ENCODE results near the gene USP36. TPM values are rescaled to one million over a fixed set of nuclear protein-coding genes. Genes with fewer than 3 reads are reported as not detected.
"Not testable (repeated sequence)": the region's sequence is repeated elsewhere in the genome, so short reads cannot be mapped to it uniquely, and the experiment has no call there.

The USP36 gene
- total RNA-seq, 1 experiment from 2014 or later: 36.8 TPM

GRCh38 chr17:78872486-78872885 lies 31.9 kb upstream of the USP36 start:
- no peak for DNase-seq (ENCODE audit: low spot score)

GRCh38 chr17:78870621-78871020 lies 30.0 kb upstream of the USP36 start:
- no peak for DNase-seq (ENCODE audit: low spot score)

DNA sequence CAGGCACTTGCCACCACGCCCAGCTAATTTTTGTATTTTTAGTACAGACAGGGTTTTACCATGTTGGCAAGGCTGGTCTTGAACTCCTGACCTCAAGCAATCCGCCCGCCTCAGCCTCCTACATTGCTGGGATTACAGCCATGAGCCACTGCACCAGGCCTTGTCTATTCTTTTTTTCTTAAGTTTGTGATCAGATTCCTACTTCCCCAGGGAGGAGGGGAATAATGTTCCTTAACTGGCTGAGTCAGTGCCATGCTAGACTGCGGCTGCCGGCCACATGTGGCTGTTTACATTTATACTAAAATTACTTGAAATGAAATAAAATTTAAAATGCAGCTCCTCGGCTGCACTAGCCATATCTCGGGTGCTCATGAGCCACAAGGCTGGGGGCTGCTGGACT lies 27.8 kb upstream of the USP36 start:
- no peak for DNase-seq (ENCODE audit: low spot score)

- not testable (repeated sequence) for DNase-seq (ENCODE audit: low spot score)
Observed at GRCh38 chr17:78867046-78867445, 26.4 kb upstream of the USP36 start.

- peak; percentile 93 for DNase-seq (ENCODE audit: low spot score)
Observed at GRCh38 chr17:78865682-78866390, 25.2 kb upstream of the USP36 start.

- no peak for DNase-seq (ENCODE audit: low spot score)
Observed at GRCh38 chr17:78864117-78864516, 23.5 kb upstream of the USP36 start.

DNA sequence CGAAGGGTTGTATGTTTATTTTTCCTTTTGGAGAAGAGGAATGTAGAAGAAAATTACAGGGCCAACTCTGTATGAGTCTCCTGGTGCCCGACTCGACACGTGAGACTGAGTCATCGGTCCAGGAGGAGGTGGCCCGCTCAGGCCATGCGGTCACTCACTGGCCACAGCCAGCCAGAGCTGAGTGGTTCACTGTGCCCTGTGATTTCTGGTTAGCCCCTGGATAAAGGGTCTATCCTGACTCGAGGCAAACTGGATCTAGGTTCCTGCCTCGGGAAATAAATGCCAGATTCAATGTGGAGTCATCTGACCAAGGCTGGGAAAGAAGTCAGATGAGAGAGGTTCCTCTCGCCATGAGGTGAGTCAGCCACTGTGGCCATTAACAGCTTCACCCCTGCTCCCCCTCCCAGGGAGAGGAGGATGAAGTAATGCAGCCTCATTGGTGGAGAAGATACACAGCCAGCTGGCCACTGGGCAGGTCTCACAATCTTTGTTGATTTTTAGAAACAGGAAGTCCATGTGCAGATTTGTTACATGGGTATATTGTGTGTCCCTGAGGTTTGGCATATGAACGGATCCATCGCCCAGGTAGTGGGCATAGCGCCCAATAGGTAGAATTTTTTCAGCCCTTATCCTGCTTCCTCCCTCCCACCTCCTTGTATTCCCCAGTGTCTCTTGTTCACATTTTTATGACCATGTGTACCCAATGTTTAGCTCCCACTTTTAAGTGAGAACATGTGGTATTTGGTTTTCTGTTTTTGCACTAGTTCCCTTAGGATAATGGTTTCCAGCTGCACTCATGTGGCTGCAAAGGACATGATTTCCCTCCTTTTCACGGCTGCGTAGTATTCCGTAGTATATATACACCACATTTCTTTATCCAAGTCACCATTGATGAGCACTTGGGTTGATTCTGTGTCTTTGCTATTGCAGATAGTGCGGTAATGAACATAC lies 21.7 kb upstream of the USP36 start:
- peak; percentile 87 for DNase-seq (ENCODE audit: low spot score)

GRCh38 chr17:78861229-78861628 lies 20.6 kb upstream of the USP36 start:
- no peak for DNase-seq (ENCODE audit: low spot score)

DNA sequence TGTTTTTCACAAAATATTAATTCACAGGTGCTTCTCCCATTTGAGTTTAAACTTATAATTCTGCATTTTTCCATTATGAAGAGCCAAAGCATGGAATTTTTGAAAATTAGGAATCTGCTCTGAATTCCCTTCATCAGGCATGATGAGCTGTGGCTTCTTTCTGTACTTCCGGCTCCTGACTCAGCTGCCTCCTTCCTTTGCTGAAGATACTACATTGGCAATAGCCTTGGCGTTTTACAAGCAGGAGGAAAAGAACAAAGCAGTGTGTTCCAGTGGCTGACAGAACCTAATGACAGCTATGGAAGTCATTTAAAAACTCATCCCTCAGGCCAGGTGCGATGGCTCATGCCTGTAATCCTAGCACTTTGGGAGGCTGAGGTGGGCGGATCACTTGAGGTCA lies 18.4 kb upstream of the USP36 start:
- no peak for DNase-seq (ENCODE audit: low spot score)

DNA sequence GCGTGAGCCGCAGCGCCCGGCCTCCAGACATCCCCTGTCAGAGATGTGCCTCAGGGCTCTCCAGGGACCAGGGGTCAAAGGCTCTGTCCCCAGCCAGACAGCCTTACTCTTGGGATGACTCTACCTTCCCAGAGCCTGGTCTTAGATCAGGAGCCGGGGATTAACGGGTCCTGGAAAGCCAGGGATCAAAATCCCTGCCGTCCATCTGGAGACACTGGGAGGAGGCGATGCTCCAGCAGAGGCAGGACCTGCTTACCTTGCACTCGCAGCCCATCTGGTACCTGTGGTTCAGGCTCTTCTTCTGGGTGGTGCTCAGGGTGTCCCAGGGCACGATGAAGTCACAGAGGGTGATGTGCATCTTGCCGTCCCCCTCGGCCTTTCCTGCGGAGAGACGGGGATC lies 16.7 kb upstream of the USP36 start:
- no peak for DNase-seq (ENCODE audit: low spot score)

DNA sequence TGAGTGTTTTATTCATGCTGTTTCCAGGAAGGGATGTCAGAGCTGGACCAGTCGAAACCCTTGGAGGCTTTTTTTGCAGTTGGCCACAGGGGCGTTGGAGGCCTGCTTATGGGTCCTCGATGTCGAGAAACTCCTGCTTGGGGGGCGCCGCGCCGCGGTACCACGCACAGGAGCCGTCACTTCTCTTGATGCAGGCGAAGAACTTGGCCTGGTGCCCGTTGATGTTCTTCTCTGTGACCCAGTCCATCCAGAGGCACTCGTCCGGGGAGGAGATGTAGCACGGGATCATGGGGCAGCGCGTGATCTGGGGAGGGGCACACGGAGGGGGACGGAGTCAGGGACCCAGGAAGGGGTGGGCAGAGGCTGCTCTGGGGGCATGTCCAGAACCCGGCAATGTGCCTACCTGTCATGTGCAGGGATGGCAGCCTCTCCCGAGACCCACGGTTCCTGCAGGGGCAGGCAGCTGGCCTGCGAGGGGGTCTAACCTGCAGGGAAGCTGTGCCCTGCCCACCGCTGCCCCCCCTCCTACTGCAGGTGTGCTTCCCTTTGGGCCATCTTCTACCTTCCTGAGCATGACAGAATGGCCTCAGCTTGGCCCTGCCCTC lies 15.0 kb upstream of the USP36 start:
- no peak for DNase-seq (ENCODE audit: low spot score)

DNA sequence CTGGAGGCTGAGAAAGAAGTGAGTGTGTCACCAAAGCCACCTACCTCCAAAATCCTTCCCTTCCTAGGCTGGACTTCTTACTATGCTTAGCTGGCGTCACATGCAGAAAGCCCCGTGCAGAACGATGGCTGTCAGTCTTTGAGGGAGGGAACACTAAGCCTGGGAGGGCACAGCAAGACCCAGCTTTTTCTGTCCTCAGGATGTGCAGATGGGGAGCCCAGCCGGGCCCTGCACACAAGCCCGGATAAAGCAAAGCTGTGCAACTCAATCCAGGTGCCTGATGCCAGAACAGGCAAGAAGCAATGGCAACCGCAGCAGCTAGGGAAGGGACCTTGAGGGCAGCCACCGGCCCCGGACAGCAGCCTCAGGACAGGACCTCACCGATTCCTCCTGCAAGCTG lies 13.9 kb upstream of the USP36 start:
- no peak for DNase-seq (ENCODE audit: low spot score)

DNA sequence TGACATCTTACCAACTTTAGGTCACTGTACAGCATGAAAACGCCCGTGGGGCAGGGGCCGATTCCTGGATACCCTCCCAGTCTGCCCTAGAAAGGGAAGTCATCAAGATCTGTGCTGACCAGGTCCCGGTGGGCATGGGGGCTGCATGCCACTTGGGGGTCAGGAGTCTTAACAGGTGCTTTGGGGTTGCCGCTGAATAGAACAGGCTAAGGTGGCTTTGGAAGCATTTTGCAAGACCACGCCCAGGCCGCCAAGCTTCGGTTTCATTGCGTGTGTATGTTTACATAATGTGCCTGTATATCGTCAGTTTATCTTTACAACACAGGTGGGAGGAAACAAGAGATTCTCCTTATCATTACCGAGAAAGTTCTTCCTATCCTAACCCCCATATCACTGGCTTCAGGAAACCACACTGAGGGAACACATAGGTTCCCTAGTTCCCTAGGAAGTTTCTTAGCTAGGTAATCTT lies 13.3 kb upstream of the USP36 start:
- no peak for DNase-seq (ENCODE audit: low spot score)

DNA sequence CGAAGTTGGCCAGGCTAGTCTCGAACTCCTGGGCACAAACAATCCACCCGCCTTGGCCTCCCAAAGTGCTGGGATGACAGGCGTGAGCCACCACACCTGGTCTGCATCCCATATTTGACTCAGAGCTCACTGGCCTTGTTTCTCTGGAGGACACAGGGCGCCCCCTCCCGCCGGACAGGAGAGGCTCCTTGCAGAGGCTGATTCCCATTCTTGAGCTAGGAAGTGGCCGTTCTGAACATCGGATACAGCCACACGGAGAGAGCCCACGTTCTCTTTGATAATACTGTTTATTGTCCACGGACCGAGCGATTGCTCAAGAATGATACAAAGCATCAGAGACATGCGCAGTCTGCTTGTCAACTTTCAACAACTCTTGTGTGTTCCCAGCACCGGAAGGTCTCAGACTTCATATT lies 12.1 kb upstream of the USP36 start:
- no peak for DNase-seq (ENCODE audit: low spot score)

- DNase-seq (ENCODE audit: low spot score): no peak
Observed at GRCh38 chr17:78849026-78849425, 8.4 kb upstream of the USP36 start.

- DNase-seq (ENCODE audit: low spot score): no peak
Observed at GRCh38 chr17:78847052-78847451, 6.4 kb upstream of the USP36 start.

GRCh38 chr17:78844301-78845005 lies 3.8 kb upstream of the USP36 start:
- DNase-seq (ENCODE audit: low spot score): no peak

DNA sequence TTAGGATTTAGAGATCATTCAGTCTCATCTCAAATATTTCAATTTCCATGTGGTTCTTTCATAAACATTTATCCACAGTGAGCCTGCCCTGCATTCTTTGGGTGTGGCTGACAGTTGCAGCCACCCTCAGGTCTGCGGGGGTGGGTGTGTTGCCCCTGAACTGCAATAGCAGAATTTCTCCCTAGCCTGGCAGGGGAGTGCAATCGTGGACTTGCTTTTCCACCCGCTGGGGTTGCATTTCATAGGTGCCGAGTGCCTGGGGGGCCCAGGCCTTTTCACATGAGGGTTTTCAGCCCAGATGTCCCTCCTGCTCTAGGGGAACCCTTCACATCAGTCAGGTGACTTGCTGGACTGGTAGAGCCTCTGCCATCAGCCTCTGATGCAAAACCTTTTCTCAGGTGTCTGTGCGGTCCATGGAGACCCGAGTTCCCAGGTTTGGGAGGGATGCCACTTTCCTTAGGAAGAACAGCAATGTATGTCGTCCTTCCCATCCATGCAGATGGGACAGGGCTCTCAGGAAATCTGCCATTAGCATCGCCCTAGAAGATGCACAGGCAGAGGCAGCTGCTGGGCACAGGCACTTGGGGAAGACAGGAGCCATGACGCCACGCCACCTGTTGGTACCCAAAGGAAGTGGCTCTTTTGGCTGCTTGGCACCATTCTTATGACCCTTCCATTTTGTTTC lies 2.4 kb upstream of the USP36 start:
- peak; percentile 77 for DNase-seq (ENCODE audit: low spot score)

- DNase-seq (ENCODE audit: low spot score): no peak
Observed at GRCh38 chr17:78840530-78840779, 159 bp downstream of the USP36 start.

DNA sequence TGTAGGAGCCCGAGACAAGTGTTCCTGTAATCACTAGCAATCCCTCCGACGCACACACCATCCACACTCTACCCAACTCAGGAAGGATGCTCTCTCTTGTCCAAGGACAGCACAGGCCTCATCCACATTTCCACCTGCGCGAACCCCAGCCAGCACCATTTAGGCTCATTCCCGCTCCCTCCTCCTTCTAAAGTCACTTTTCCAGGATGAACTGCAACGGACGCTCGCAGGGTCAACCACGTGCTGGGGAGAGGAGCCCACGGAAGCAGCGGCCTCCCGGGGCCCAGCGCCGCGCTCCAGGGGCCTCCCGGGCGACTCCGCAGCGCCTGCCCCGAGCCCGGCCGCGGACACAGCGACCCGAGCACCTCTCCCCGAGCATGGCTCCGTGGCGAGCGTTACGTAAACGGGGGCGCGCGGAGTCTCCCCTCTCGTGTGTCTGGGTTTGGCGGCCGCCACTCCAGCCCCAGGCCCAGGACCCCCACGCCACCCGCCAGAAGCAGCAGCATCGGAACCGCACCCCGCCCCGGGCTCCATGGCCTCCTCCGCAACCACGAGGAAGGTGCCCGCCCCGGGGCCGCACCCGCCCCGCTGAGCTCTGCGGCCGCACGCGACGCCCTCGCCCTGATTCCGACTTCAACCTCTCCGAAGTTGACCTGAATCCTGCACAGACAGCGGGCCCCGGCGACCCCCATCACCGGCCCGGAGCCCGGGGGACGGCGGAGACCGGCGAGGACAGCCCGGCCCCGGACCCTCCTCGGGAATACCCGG lies 668 bp downstream of the USP36 start:
- DNase-seq (ENCODE audit: low spot score): peak; percentile 49

Measured in HT-29 (cell line).